Endothelial cell of umbilical vein (primary cell): ENCODE measurements around the gene CUBN.

ENCODE experiments used
- CTCF ChIP-seq, 2 donors: IDR thresholded peaks; 1 replicate in 1 of 2; 2 replicates in 1 of 2; pipeline ENCODE4 v1.5.1; 2011; ENCODE audit warnings: low read length in 2 of 2, mild to moderate bottlenecking in 2 of 2, moderate library complexity in 2 of 2, control low read depth in 1 of 2, inconsistent platforms in 1 of 2, low read depth in 1 of 2; ENCODE audit not compliant: insufficient read depth in 1 of 2; ENCODE audit errors: extremely low read depth in 1 of 2
- EZH2 ChIP-seq: IDR thresholded peaks from 2 replicates; pipeline ENCODE4 v1.6.1; 2012; ENCODE audit warnings: borderline replicate concordance, low read depth, mild to moderate bottlenecking, moderate library complexity, low read length, inconsistent platforms; ENCODE audit not compliant: severe bottlenecking
- FOS ChIP-seq: IDR thresholded peaks from 2 replicates; pipeline ENCODE4 v1.6.1; 2011; ENCODE audit warnings: mild to moderate bottlenecking, low read length, moderate library complexity, borderline replicate concordance; ENCODE audit not compliant: insufficient read depth
- GATA2 ChIP-seq: IDR thresholded peaks from 2 replicates; pipeline ENCODE4 v1.7.0; 2011; ENCODE audit warnings: low read depth, mild to moderate bottlenecking, moderate library complexity, mixed read lengths, low read length; ENCODE audit not compliant: insufficient read length, insufficient read depth
- JUN ChIP-seq: IDR thresholded peaks from 2 replicates; pipeline ENCODE4 v1.6.1; 2011; ENCODE audit warnings: borderline replicate concordance, low read depth; ENCODE audit not compliant: insufficient read length, insufficient read depth
- MAX ChIP-seq: IDR thresholded peaks from 2 replicates; pipeline ENCODE4 v1.6.1; 2011; ENCODE audit not compliant: insufficient read depth, insufficient read length
- MYC ChIP-seq: IDR thresholded peaks from one replicate; pipeline ENCODE4 v1.6.1; 2011; ENCODE audit warnings: mild to moderate bottlenecking, low read depth, low read length
- POLR2A ChIP-seq: IDR thresholded peaks from 2 replicates; pipeline ENCODE4 v1.6.1; 2012; ENCODE audit warnings: low read depth, mild to moderate bottlenecking, control low read depth, low read length
- POLR2AphosphoS5 ChIP-seq: IDR thresholded peaks from 2 replicates; pipeline ENCODE4 v1.6.1; 2012; ENCODE audit warnings: low read depth, mild to moderate bottlenecking, control low read depth, low read length, moderate library complexity; ENCODE audit not compliant: insufficient read depth

DNA sequence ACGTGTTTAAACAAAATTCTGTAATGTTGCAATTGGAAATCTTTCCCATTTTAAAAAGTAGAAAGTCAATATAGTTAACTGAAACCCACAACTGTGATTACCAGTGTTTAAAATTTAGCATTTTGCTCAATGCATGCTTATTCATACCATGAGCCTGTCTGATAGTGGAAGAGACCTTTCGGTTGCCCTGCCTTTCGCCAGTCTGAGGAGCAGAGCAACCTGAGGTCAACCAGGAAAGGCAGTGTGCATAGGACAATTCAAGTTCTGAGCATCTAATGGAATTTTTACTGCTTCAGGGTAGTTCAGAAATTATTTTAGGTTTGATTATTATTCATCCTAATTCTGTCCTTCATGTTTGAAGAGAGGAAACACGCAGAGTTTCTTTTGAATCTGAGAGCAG lies 100.8 kb downstream of the CUBN start:
- no peak for TF ChIP-seq CTCF (IDR thresholded peaks at IDR 0.05; ENCODE audit: extremely low read depth in 1 of 2, insufficient read depth in 1 of 2, low read depth in 1 of 2, low read length in 2 of 2)
- TF ChIP-seq EZH2, result no peak
- no peak for TF ChIP-seq POLR2A
- TF ChIP-seq JUN, result no peak
- no peak for TF ChIP-seq POLR2AphosphoS5
- TF ChIP-seq MAX, result no peak
- TF ChIP-seq MYC, result no peak
- no peak for TF ChIP-seq GATA2
- no peak for TF ChIP-seq FOS
